ENCODE data around the gene FIGNL1.

GRCh38 chr7:50399206-50399605 is 50.9 kb downstream of the FIGNL1 start:
- TF ChIP-seq CTCF (IDR thresholded peaks at IDR 0.05; ENCODE audit: low read depth, low read length) (no peak), POLR2A (IDR thresholded peaks at IDR 0.05; ENCODE audit: extremely low read depth, insufficient read length) (no peak)
